K562 (cell line): ENCODE measurements around the gene BSPH1. TPM values are rescaled to one million over a fixed set of nuclear protein-coding genes. Genes with fewer than 3 reads are reported as not detected.
A peak's percentile ranks its signal among the peaks of the same experiment; 100 is the strongest.

Experiments used
- DNMT1 ChIP-seq: fragments of 450-650 bp; IDR thresholded peaks from 2 replicates; pipeline ENCODE4 v1.6.1; 2016; ENCODE audit warnings: antibody characterized with exemption, mild to moderate bottlenecking
- GTF2A2 ChIP-seq: IDR thresholded peaks from 2 replicates; pipeline ENCODE4 v1.6.1; 2016; ENCODE audit warnings: mild to moderate bottlenecking, missing genetic modification characterization, missing compliant biosample characterization
- HNRNPLL ChIP-seq: fragments of 200-400 bp; formaldehyde crosslinking; IDR thresholded peaks from 2 replicates; pipeline ENCODE4 v1.6.1; 2017; ENCODE audit warnings: low read length, low read depth, mild to moderate bottlenecking; ENCODE audit not compliant: poor library complexity, severe bottlenecking
- KDM1A ChIP-seq, 2 experiments: fragments of 450-650 bp; IDR thresholded peaks; 2 replicates each; pipeline ENCODE4 v1.6.1; 2016; ENCODE audit warnings: mild to moderate bottlenecking in 2 of 2
- MCM7 ChIP-seq, 2 experiments: fragments of 450-650 bp; IDR thresholded peaks; 2 replicates each; pipeline ENCODE4 v1.6.1; 2016 to 2018
- MECOM ChIP-seq: fragments of 250-450 bp; sonication (Bioruptor Pico); IDR thresholded peaks from 2 replicates; pipeline ENCODE4 v1.8.0; 2022; ENCODE audit warnings: inconsistent platforms
- PCBP1 ChIP-seq: fragments of 200-400 bp; formaldehyde crosslinking; IDR thresholded peaks from 2 replicates; pipeline ENCODE4 v1.6.1; 2018; ENCODE audit warnings: mild to moderate bottlenecking, low read depth, low read length; ENCODE audit not compliant: poor library complexity, severe bottlenecking
- RBM25 ChIP-seq: fragments of 200-400 bp; formaldehyde crosslinking; IDR thresholded peaks from 2 replicates; pipeline ENCODE4 v1.6.1; 2018; ENCODE audit warnings: low read length, low read depth, moderate library complexity; ENCODE audit not compliant: severe bottlenecking
- RCOR1 ChIP-seq, 2 experiments: IDR thresholded peaks; 2 replicates each; pipeline ENCODE4 v1.6.1; 2012; ENCODE audit warnings: low read depth in 2 of 2, low read length in 2 of 2, borderline replicate concordance in 1 of 2, improper control_type of control experiment in 1 of 2
- TRIM28 ChIP-seq: fragments of 450-650 bp; IDR thresholded peaks from 2 replicates; pipeline ENCODE4 v1.6.1; 2017
- ZFP1 ChIP-seq: fragments of 450-650 bp; formaldehyde crosslinking; IDR thresholded peaks from 2 replicates; pipeline ENCODE4 v1.4.0; 2020; ENCODE audit warnings: mild to moderate bottlenecking, mixed read lengths
- ZFP91 ChIP-seq: sonication (generic); formaldehyde crosslinking; IDR thresholded peaks from 2 replicates; pipeline ENCODE4 v1.8.0; 2022; ENCODE audit warnings: mild to moderate bottlenecking, missing genetic modification reagents
- ZNF41 ChIP-seq: fragments of 250-450 bp; sonication (Bioruptor Pico); conservative IDR thresholded peaks from 2 replicates; pipeline ENCODE4 v1.4.0; 2020; ENCODE audit warnings: mild to moderate bottlenecking
- ZNF431 ChIP-seq: sonication (generic); formaldehyde crosslinking; IDR thresholded peaks from 2 replicates; pipeline ENCODE4 v1.8.0; 2022; ENCODE audit warnings: mild to moderate bottlenecking, missing genetic modification reagents
- polyA plus RNA-seq, 8 experiments: library from polyadenylated mRNA; depleted of rRNA in 4 of 8; stranded (reverse) in 5 of 8; unstranded in 3 of 8; fragments of >200 nt; fragmentation: Nextera tagmentation in 2 of 8; fragmentation: Illumina TruSeq in 1 of 8; extraction: Ambion mirVana in 2 of 8; extraction: Trizol in 1 of 8; gene quantifications; 2 replicates each; pipeline versions ENCODE4 v1.2.1 to v1.2.3, GENCODE V29; 2011 to 2014; ENCODE audit warnings: inconsistent platforms in 1 of 8, missing spikeins in 1 of 8
- total RNA-seq, 7 experiments: library from RNA; depleted of rRNA in 6 of 7; stranded (reverse); fragments of >200 nt in 6 of 7; fragmentation: Illumina TruSeq in 2 of 7; extraction: Trizol in 2 of 7; gene quantifications; 2 replicates each; pipeline versions ENCODE4 v1.2.1 to v1.2.3, GENCODE V29; 2011 to 2021; ENCODE audit warnings: low replicate concordance in 1 of 7
- TF ChIP-seq, protein P1 (sequence below), 2 experiments: fragments of 450-650 bp; IDR thresholded peaks; 2 replicates each; pipeline ENCODE4 v1.6.1; 2016; ENCODE audit warnings: mild to moderate bottlenecking in 2 of 2, borderline replicate concordance in 1 of 2, low read depth in 1 of 2, moderate library complexity in 1 of 2
- TF ChIP-seq, protein P2 (sequence below): fragments of 450-650 bp; IDR thresholded peaks from 2 replicates; pipeline ENCODE4 v1.6.1; 2016
- TF ChIP-seq, protein P3 (sequence below): conservative IDR thresholded peaks from 2 replicates; pipeline ENCODE4 v1.6.1; 2011; ENCODE audit warnings: low read depth, mild to moderate bottlenecking, low read length; ENCODE audit not compliant: control insufficient read depth

BSPH1 gene
- total and polyA plus RNA-seq, 9 of the 15 experiments (the other 6 are each of a cell fraction or from before 2014, with no cell fraction given), result not detected

DNA sequence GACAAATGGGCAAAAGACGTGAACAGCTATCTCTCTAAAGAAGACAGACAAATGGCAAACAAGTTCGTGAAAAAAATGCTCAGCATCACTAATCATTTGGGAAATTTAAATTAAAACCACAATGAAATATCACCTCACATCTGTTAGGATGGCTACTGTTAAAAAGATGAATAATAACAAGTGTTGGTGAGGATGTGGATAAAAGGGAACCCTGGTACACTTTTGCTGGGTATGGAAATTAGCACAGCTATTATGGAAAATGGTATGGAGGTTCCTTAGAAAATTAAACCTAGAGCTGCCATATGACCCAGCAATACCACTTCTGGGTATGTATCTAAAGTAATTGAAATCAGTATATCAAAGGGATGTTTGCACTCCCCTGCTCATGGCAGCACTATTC lies 44.8 kb upstream of the BSPH1 start (continued):
- TF ChIP-seq, protein P1, sequence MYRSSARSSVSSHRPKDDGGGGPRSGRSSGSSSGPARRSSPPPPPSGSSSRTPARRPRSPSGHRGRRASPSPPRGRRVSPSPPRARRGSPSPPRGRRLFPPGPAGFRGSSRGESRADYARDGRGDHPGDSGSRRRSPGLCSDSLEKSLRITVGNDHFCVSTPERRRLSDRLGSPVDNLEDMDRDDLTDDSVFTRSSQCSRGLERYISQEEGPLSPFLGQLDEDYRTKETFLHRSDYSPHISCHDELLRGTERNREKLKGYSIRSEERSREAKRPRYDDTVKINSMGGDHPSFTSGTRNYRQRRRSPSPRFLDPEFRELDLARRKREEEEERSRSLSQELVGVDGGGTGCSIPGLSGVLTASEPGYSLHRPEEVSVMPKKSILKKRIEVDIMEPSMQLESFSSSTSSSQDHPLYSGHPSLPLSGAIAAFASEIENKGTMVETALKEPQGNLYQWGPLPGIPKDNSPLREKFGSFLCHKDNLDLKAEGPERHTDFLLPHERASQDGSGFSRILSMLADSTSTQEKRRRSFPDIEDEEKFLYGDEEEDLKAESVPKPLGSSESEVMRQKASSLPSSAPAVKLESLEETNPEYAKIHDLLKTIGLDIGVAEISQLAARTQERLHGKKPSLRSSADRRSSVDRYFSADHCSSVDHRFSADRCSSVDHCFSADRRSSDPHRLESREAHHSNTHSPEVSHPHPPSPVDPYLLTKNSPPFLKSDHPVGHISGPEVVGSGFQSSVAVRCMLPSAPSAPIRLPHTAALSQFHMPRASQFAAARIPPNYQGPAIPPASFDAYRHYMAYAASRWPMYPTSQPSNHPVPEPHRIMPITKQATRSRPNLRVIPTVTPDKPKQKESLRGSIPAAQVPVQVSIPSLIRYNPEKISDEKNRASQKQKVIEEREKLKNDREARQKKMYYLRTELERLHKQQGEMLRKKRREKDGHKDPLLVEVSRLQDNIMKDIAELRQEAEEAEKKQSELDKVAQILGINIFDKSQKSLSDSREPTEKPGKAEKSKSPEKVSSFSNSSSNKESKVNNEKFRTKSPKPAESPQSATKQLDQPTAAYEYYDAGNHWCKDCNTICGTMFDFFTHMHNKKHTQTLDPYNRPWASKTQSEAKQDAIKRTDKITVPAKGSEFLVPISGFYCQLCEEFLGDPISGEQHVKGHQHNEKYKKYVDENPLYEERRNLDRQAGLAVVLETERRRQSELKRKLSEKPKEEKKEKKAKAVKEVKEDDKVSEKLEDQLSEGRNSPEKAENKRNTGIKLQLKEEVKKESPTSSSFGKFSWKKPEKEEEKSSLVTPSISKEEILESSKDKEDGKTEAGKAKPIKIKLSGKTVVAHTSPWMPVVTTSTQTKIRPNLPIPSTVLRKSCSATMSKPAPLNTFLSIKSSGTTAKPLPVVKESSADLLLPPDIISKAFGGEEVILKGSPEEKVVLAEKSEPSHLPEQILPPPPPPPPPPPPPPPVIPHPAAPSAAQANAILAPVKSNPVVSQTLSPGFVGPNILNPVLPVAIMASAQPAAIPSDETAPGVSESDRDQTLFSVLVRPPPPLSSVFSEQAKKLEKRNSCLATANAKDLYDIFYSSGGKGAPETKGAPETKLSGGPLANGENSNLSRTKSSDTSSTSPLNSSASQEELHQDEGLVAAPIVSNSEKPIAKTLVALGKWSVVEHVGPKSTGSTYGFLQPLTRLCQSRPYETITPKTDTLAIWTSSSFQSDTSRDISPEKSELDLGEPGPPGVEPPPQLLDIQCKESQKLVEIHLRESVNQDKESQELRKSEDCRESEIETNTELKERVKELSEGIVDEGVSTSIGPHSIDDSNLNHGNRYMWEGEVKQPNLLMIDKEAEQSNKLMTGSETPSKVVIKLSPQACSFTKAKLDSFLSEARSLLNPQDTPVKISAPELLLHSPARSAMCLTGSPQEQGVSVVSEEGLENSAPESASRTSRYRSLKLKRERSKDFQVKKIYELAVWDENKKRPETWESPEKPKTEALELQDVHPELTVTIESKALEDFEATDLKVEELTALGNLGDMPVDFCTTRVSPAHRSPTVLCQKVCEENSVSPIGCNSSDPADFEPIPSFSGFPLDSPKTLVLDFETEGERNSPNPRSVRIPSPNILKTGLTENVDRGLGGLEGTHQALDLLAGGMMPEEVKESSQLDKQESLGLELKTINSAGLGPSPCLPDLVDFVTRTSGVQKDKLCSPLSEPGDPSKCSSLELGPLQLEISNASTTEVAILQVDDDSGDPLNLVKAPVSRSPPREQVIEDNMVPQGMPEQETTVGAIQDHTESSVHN (IDR thresholded peaks at IDR 0.05; ENCODE audit: borderline replicate concordance in 1 of 2, low read depth in 1 of 2), result no peak
- TF ChIP-seq ZNF41 (CRISPR knock-in tag), result no peak
- TF ChIP-seq ZFP91 (CRISPR knock-in tag), result no peak
- no peak for TF ChIP-seq MCM7 (IDR thresholded peaks at IDR 0.05)
- TF ChIP-seq, protein P2, sequence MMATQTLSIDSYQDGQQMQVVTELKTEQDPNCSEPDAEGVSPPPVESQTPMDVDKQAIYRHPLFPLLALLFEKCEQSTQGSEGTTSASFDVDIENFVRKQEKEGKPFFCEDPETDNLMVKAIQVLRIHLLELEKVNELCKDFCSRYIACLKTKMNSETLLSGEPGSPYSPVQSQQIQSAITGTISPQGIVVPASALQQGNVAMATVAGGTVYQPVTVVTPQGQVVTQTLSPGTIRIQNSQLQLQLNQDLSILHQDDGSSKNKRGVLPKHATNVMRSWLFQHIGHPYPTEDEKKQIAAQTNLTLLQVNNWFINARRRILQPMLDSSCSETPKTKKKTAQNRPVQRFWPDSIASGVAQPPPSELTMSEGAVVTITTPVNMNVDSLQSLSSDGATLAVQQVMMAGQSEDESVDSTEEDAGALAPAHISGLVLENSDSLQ, result no peak
- peak; percentile 78 for TF ChIP-seq RBM25
- TF ChIP-seq, protein P3, sequence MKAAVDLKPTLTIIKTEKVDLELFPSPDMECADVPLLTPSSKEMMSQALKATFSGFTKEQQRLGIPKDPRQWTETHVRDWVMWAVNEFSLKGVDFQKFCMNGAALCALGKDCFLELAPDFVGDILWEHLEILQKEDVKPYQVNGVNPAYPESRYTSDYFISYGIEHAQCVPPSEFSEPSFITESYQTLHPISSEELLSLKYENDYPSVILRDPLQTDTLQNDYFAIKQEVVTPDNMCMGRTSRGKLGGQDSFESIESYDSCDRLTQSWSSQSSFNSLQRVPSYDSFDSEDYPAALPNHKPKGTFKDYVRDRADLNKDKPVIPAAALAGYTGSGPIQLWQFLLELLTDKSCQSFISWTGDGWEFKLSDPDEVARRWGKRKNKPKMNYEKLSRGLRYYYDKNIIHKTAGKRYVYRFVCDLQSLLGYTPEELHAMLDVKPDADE, result no peak
- no peak for TF ChIP-seq GTF2A2 (tag)
- no peak for TF ChIP-seq MECOM
- TF ChIP-seq DNMT1, result no peak
- TF ChIP-seq KDM1A (IDR thresholded peaks at IDR 0.05), result 0 out of 4 replicates have a peak, but pooled peaks of 1 of the 2 experiments have one; percentile 9
- peak; percentile 91 for TF ChIP-seq ZFP1 (CRISPR knock-in tag)
- TF ChIP-seq PCBP1, result no peak
- peak; percentile 96 for TF ChIP-seq TRIM28
- no peak for TF ChIP-seq HNRNPLL
- TF ChIP-seq RCOR1 (IDR thresholded peaks at IDR 0.05; ENCODE audit: borderline replicate concordance in 1 of 2, low read depth in 2 of 2, low read length in 2 of 2), result 0 out of 4 replicates have a peak, but pooled peaks of 1 of the 2 experiments have one; percentile 8
- no peak for TF ChIP-seq ZNF431 (CRISPR knock-in tag)
